HFF-Myc (cell line): ENCODE measurements around the gene TRPC5OS.
A peak's percentile ranks its signal among the peaks of the same experiment; 100 is the strongest.

Experiments
- DNase-seq: peaks from one replicate; pipeline ENCODE4 v3.0.0-alpha.2; 2011; ENCODE audit warnings: low read depth; ENCODE audit errors: extremely low read depth
- H3K4me3 ChIP-seq: replicated peaks from 2 replicates; pipeline ENCODE4 v1.5.1; 2011; ENCODE audit warnings: low read depth, mild to moderate bottlenecking, control low read depth, low read length
- TF ChIP-seq, protein P1 (sequence below): IDR thresholded peaks from 2 replicates; pipeline ENCODE4 v1.5.1; 2012; ENCODE audit warnings: mild to moderate bottlenecking, low read depth, low read length, control low read depth; ENCODE audit errors: missing control alignments

The TRPC5OS gene

DNA sequence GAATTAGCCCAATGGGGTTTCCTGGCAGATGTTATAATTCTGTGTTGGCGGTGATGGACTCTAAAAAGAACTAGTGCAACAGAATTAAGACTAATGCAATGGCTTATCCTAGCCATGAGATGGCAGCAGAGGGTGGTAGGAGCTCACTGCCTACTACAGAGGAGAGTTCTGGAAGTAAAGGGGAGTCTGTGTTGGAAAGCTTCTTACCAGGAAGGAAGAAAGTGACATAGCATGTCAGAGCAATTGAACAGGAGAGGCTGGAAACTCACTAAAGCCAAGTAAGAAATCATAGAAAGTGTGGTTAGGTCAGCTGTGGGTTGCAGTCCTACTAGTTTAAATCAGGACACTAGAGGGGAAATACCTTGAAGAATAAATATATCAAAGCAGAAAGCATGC lies 6.3 kb upstream of the TRPC5OS start:
- H3K4me3 ChIP-seq = no peak overlapping the region
- no peak for DNase-seq
- TF ChIP-seq, protein P1, sequence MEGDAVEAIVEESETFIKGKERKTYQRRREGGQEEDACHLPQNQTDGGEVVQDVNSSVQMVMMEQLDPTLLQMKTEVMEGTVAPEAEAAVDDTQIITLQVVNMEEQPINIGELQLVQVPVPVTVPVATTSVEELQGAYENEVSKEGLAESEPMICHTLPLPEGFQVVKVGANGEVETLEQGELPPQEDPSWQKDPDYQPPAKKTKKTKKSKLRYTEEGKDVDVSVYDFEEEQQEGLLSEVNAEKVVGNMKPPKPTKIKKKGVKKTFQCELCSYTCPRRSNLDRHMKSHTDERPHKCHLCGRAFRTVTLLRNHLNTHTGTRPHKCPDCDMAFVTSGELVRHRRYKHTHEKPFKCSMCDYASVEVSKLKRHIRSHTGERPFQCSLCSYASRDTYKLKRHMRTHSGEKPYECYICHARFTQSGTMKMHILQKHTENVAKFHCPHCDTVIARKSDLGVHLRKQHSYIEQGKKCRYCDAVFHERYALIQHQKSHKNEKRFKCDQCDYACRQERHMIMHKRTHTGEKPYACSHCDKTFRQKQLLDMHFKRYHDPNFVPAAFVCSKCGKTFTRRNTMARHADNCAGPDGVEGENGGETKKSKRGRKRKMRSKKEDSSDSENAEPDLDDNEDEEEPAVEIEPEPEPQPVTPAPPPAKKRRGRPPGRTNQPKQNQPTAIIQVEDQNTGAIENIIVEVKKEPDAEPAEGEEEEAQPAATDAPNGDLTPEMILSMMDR = peak; percentile 51

DNA sequence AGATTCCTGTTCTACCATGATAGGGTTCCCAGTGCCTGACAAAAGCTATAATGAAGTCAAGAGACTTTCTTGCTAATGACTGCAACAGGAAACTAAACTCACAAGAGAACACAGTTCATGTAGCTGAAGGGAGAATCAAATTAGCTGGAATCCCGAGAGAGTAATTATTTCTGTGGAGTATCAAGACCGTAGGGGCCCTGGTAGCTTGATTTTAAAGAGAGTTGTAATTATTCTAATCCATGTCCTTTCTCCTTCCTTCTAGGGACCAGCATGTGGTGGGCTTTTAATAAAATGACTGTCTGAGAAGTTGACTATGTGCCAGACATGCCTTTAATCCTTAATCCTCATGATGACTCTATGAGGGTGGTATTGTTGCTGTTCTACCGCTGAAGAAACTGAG lies 1.7 kb upstream of the TRPC5OS start:
- no peak overlapping the region for H3K4me3 ChIP-seq
- TF ChIP-seq, protein P1 = no peak
- no peak for DNase-seq

DNA sequence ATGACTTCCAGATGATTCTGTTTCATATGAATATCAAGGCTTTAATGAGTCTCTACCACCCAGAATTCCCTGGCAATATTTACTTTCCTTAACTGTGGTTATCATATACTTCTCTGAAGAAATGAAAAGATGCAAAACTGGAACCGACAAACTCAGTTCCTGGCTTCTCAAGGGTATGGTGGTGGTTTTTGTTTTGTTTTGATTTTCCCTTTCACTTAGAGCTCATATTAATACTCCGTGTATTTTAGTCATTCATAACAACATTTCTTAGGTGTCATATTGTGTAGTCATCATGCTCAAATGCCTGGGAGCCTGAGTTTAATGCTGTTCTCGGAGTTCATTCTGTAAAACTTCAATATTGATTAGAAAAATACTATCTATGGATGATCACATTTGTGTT lies 665 bp downstream of the TRPC5OS start:
- TF ChIP-seq, protein P1 = no peak
- H3K4me3 ChIP-seq = no peak overlapping the region
- DNase-seq = no peak

DNA sequence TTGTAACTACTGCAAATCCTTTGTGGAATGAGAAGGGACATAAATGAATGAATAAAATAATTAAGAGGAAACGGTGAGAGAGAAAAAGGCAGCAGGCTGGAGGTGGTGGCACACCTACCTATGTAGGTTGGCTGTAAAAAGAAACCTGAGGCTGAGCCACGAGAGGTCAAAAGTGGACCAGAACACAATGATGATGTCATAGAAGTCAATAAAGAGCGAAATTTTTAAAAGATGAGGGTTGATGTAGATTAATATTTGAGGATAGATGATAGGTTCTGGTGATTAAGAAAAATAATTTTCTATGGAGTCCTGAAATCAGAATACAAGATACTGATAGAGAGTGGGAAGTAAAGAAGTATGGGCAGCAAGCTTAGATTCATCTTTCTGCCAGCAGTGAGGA lies 1.7 kb downstream of the TRPC5OS start:
- TF ChIP-seq, protein P1 = no peak
- no peak overlapping the region for H3K4me3 ChIP-seq
- DNase-seq = no peak

DNA sequence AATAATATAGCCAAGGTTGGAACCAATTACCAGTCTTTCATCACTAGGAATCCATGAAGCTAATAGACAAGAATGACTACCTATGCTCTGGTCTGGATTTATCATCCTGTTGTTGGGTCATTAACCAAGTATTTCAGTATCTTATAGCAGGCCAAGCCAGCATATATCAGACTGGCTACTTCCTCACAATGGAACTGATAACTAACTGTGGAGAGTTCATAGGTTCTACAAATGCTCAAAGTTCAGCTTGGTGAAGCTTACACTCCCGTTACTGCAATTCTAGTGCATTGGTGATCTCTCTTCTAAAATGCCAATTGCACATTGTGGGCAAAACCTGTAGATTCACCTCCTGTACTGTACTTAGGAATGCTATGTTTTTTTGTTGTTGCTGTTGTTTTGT lies 4.8 kb downstream of the TRPC5OS start:
- TF ChIP-seq, protein P1 = no peak
- DNase-seq = no peak

DNA sequence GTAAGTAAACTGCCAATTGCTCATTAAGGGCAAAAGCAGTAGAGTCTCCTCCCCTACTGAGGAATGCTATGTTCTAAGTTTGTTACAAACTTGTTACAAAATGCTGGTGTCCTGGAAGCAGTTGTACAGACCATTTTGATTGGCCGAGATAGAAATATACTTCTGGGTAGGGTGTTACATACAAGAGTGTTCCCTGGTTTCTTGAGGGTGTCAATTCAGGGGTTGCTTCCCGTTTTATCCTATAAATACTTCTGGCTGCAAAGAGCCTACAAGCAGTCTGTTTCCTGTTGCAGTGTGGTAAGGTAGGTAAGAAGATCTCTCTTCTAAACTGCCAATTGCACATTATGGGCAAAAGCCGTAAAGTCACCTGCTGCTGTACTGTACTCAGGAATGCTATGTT lies 5.7 kb downstream of the TRPC5OS start:
- TF ChIP-seq, protein P1 = no peak
- DNase-seq = no peak
- H3K4me3 ChIP-seq = no peak overlapping the region

More for the DNA sequence above, 4.8 kb downstream of the TRPC5OS start:
- no peak overlapping the region for H3K4me3 ChIP-seq

DNA sequence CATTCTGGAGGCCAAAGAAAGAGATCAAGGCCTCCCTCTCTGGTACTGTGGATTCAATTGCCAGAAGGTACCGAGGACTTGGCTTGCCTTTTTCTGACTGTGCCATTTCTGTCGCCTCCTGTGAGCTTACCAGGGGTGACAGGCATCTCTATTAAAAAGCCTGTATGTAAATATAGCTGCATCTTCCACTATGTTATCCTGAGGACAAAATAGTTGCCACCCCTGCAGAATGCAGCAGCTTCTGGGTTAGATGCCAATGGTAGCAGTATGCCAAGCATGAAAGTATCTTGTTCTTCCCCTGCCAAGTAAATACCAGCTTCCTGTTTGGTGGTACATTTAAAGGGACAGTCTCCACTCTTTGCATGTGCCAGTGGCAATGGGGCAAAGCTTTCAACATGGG lies 10.7 kb downstream of the TRPC5OS start:
- no peak overlapping the region for H3K4me3 ChIP-seq
- no peak for DNase-seq
- TF ChIP-seq, protein P1 = no peak
